CD14-positive monocyte (primary cell): ENCODE results near the gene RHOH. TPM values are rescaled to one million over a fixed set of nuclear protein-coding genes. Genes with fewer than 3 reads are reported as not detected.

ENCODE experiments used
- DNase-seq, 3 donors: peaks; one replicate each; pipeline ENCODE4 v3.0.0-alpha.2; 2011 to 2022
- H2AFZ ChIP-seq: 2 replicates; pipeline ENCODE4 v1.6.0; 2012; ENCODE audit warnings: mild to moderate bottlenecking, low read depth, low read length, inconsistent platforms; ENCODE audit not compliant: insufficient read depth, poor library complexity, severe bottlenecking
- H3K27ac ChIP-seq, 2 donors: 1 replicate in 1 of 2; 2 replicates in 1 of 2; pipeline ENCODE4 v1.5.1; 2012 to 2013; ENCODE audit warnings: low read length in 2 of 2, control low read depth in 1 of 2, inconsistent platforms in 1 of 2, low read depth in 1 of 2, mild to moderate bottlenecking in 1 of 2
- H3K27me3 ChIP-seq, 2 donors: one replicate each; pipeline versions ENCODE4 v1.6.0 to v1.6.1; 2011 to 2013; ENCODE audit warnings: low read length in 2 of 2; ENCODE audit not compliant: control insufficient read depth in 2 of 2, insufficient read depth in 2 of 2
- H3K36me3 ChIP-seq, 2 donors: replicated peaks in 1 of 2; 1 replicate in 1 of 2; 2 replicates in 1 of 2; pipeline versions ENCODE4 v1.5.1 to v1.6.1; 2012 to 2013; ENCODE audit warnings: low read length in 2 of 2, control low read depth in 1 of 2, inconsistent platforms in 1 of 2, mild to moderate bottlenecking in 1 of 2; ENCODE audit not compliant: insufficient read depth in 2 of 2, control insufficient read depth in 1 of 2
- H3K4me1 ChIP-seq, 2 donors: 1 replicate in 1 of 2; 2 replicates in 1 of 2; pipeline versions ENCODE4 v1.5.1 to v1.6.1; 2012 to 2013; ENCODE audit warnings: low read length in 2 of 2, control low read depth in 1 of 2, inconsistent platforms in 1 of 2, mild to moderate bottlenecking in 1 of 2, moderate library complexity in 1 of 2; ENCODE audit not compliant: insufficient read depth in 2 of 2, control insufficient read depth in 1 of 2
- H3K4me2 ChIP-seq: replicated peaks from 2 replicates; pipeline ENCODE3; 2012; ENCODE audit warnings: low read length, moderate library complexity, mild to moderate bottlenecking; ENCODE audit not compliant: poor library complexity, severe bottlenecking; ENCODE audit errors: extremely low read depth
- H3K4me3 ChIP-seq, 3 experiments: fragments of 200-600 bp in 1 of 3; sonication (generic) in 1 of 3; replicated peaks in 1 of 3; 1 replicate in 2 of 3; 2 replicates in 1 of 3; pipeline ENCODE4 v1.5.1; 2011 to 2013; ENCODE audit warnings: low read length in 3 of 3, mild to moderate bottlenecking in 3 of 3, control low read depth in 2 of 3, low read depth in 2 of 3, inconsistent platforms in 1 of 3, moderate library complexity in 1 of 3
- H3K79me2 ChIP-seq: 2 replicates; pipeline ENCODE4 v1.6.0; 2012; ENCODE audit warnings: mild to moderate bottlenecking, control low read depth, inconsistent platforms, low read length, moderate library complexity; ENCODE audit not compliant: insufficient read depth
- H3K9ac ChIP-seq: 2 replicates; pipeline ENCODE4 v1.6.0; 2017; ENCODE audit warnings: low read length, mild to moderate bottlenecking; ENCODE audit not compliant: insufficient read depth, poor library complexity, severe bottlenecking
- H3K9me3 ChIP-seq, 2 donors: replicated peaks in 1 of 2; 1 replicate in 1 of 2; 2 replicates in 1 of 2; pipeline versions ENCODE4 v1.5.1 to v1.6.1; 2012 to 2013; ENCODE audit warnings: low read length in 2 of 2, control low read depth in 1 of 2; ENCODE audit not compliant: control insufficient read depth in 1 of 2, insufficient read depth in 1 of 2
- H4K20me1 ChIP-seq: 2 replicates; pipeline ENCODE4 v1.6.0; 2012; ENCODE audit warnings: mild to moderate bottlenecking, low read length, control low read depth, moderate library complexity; ENCODE audit not compliant: insufficient read depth
- H3K27ac Mint-ChIP-seq, 7 donors: one replicate each; pipeline ENCODE4 v1.8.0; 2020; ENCODE audit warnings: mild to moderate bottlenecking in 7 of 7, mixed read lengths in 7 of 7, moderate library complexity in 6 of 7, inconsistent platforms in 2 of 7
- H3K27me3 Mint-ChIP-seq, 3 donors: one replicate each; pipeline ENCODE4 v1.8.0; 2021 to 2022; ENCODE audit warnings: low read depth in 3 of 3, mild to moderate bottlenecking in 3 of 3, mixed read lengths in 3 of 3, moderate library complexity in 3 of 3, inconsistent platforms in 1 of 3
- H3K36me3 Mint-ChIP-seq, 2 donors: one replicate each; pipeline ENCODE4 v1.8.0; 2020; ENCODE audit warnings: mixed read lengths in 2 of 2, inconsistent platforms in 1 of 2, mild to moderate bottlenecking in 1 of 2
- H3K4me1 Mint-ChIP-seq: one replicate; pipeline ENCODE4 v1.8.0; 2020; ENCODE audit warnings: mild to moderate bottlenecking, mixed read lengths
- H3K4me3 Mint-ChIP-seq, 2 donors: one replicate each; pipeline ENCODE4 v1.8.0; 2020; ENCODE audit warnings: mild to moderate bottlenecking in 2 of 2, mixed read lengths in 2 of 2, moderate library complexity in 1 of 2
- H3K9me3 Mint-ChIP-seq, 7 donors: one replicate each; pipeline ENCODE4 v1.8.0; 2020 to 2022; ENCODE audit warnings: mixed read lengths in 7 of 7, mild to moderate bottlenecking in 6 of 7, moderate library complexity in 6 of 7, inconsistent platforms in 2 of 7
- WGBS: methylation state at CpG from one replicate; pipeline ENCODE4 v1.1.5; 2013; ENCODE audit warnings: missing lambda C conversion rate; ENCODE audit not compliant: insufficient coverage; 5-methylcytosine and 5-hydroxymethylcytosine counted together
- intact Hi-C, 2 donors: fragments of 100-400 bp; cut with micrococcal nuclease; formaldehyde crosslinking; loops; one replicate each; pipeline versions ENCODE4 v1.15.0 to v1.15.1; 2023
- polyA plus RNA-seq, 3 donors: library from polyadenylated mRNA; depleted of rRNA in 1 of 3; unstranded in 2 of 3; stranded (reverse) in 1 of 3; fragments of 300-500 nt in 2 of 3; fragments of >200 nt in 1 of 3; fragmentation: Illumina TruSeq in 2 of 3; gene quantifications; 1 replicate in 2 of 3; 2 replicates in 1 of 3; pipeline ENCODE4 v1.2.3, GENCODE V29; 2012 to 2021
- TF ChIP-seq, protein P1 (sequence below): fragments of 200-600 bp; IDR thresholded peaks from one replicate; pipeline ENCODE4 v1.8.0; 2022; ENCODE audit warnings: antibody characterized with exemption, mild to moderate bottlenecking

RHOH gene
- polyA plus RNA-seq, 3 donors = 0.16 to 1.4 (median 1.2) TPM

DNA sequence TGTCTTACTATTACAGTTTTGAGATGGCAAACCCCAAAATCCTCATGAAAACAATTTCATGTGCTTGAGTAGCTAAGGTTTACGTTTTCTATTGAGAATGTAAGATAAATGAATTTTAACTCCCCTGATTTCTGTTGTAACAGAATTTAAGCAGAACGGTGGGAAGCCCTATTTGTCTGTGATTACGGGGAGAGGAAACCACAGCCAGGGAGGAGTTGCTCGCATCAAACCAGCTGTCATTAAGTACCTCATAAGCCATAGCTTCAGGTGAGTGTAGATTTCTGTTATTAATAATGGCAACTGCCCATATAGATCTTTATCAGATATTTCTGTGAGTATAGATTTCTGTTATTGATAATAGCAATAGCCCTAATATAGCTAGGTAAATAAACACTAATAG, 44.2 kb upstream of the RHOH start:
- WGBS = no CpG with 5 or more reads among the region's 4 CpGs
- peaks cover 0 to 4% of the 10 kb centered on the region in 2 donors for H3K9me3 ChIP-seq
- H2AFZ ChIP-seq = no peak overlapping the region
- H3K27ac ChIP-seq = no peak overlapping the region
- no peaks in the 10 kb centered on the region for H3K27me3 Mint-ChIP-seq
- H3K79me2 ChIP-seq = no peaks in the 10 kb centered on the region
- H3K27me3 ChIP-seq = no peaks in the 10 kb centered on the region
- peaks cover 0 to 10% of the 10 kb centered on the region in 2 donors for H3K4me1 ChIP-seq
- peaks cover 0 to 7% of the 10 kb centered on the region in 2 donors for H3K36me3 ChIP-seq
- H3K27ac Mint-ChIP-seq = no peak overlapping the region
- intact Hi-C loops = loop anchor here (5.0 to 10.0 kb wide), 5 partner anchors 52 to 262 kb away; no protein-coding TSS in a partner anchor
- H4K20me1 ChIP-seq = no peaks in the 10 kb centered on the region
- H3K9me3 Mint-ChIP-seq = peaks cover 0 to 6% (median 3%) of the 10 kb centered on the region in 7 donors
- TF ChIP-seq, protein P1, sequence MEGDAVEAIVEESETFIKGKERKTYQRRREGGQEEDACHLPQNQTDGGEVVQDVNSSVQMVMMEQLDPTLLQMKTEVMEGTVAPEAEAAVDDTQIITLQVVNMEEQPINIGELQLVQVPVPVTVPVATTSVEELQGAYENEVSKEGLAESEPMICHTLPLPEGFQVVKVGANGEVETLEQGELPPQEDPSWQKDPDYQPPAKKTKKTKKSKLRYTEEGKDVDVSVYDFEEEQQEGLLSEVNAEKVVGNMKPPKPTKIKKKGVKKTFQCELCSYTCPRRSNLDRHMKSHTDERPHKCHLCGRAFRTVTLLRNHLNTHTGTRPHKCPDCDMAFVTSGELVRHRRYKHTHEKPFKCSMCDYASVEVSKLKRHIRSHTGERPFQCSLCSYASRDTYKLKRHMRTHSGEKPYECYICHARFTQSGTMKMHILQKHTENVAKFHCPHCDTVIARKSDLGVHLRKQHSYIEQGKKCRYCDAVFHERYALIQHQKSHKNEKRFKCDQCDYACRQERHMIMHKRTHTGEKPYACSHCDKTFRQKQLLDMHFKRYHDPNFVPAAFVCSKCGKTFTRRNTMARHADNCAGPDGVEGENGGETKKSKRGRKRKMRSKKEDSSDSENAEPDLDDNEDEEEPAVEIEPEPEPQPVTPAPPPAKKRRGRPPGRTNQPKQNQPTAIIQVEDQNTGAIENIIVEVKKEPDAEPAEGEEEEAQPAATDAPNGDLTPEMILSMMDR = no peak
- peaks cover 7% of the 10 kb centered on the region for H3K4me1 Mint-ChIP-seq
- no peak overlapping the region for H3K4me2 ChIP-seq
- H3K4me3 ChIP-seq = no peak overlapping the region
- H3K4me3 Mint-ChIP-seq = no peak overlapping the region
- H3K36me3 Mint-ChIP-seq = peaks cover 8 to 17% of the 10 kb centered on the region in 2 donors
- no peak overlapping the region for H3K9ac ChIP-seq
- no peak for DNase-seq

GRCh38 chr4:40157436-40157835, 39.4 kb upstream of the RHOH start:
- Mint-ChIP-seq H3K36me3 (peaks cover 11 to 17% of the 10 kb centered on the region in 2 donors), H3K4me3 (no peak overlapping the region), H3K27me3 (no peaks in the 10 kb centered on the region), H3K4me1 (peaks cover 7% of the 10 kb centered on the region), H3K27ac (no peak overlapping the region), H3K9me3 (no peaks in the 10 kb centered on the region)
- TF ChIP-seq, protein P1 = no peak
- H3K79me2 ChIP-seq = no peaks in the 10 kb centered on the region
- H3K27ac ChIP-seq = no peak overlapping the region
- no peak overlapping the region for H2AFZ ChIP-seq
- no peaks in the 10 kb centered on the region for H3K9me3 ChIP-seq
- peak in 2 of 3 donors; percentile 43 to 46 for DNase-seq
- 22% methylated on average over 1 of the region's 4 CpGs for WGBS
- H3K4me3 ChIP-seq = no peak overlapping the region
- no peak overlapping the region for H3K4me2 ChIP-seq
- H4K20me1 ChIP-seq = no peaks in the 10 kb centered on the region
- no peak overlapping the region for H3K9ac ChIP-seq
- H3K4me1 ChIP-seq = peaks cover 0 to 13% of the 10 kb centered on the region in 2 donors
- H3K36me3 ChIP-seq = peaks cover 0 to 11% of the 10 kb centered on the region in 2 donors
- intact Hi-C loops = loop anchor here (10.0 kb wide), 3 partner anchors 47 to 257 kb away; no protein-coding TSS in a partner anchor
- H3K27me3 ChIP-seq = no peaks in the 10 kb centered on the region
